HG03575 (cell line): ENCODE measurements around the gene CHRNB1.

Source experiments
- ATAC-seq: cut with Tn5 transposase; IDR thresholded peaks from one replicate; pipeline ENCODE4 v1.9.1; 2021; ENCODE audit not compliant: unreplicated experiment, insufficient number of reproducible peaks, low FRiP score; ENCODE audit errors: extremely low read depth

Gene CHRNB1

DNA sequence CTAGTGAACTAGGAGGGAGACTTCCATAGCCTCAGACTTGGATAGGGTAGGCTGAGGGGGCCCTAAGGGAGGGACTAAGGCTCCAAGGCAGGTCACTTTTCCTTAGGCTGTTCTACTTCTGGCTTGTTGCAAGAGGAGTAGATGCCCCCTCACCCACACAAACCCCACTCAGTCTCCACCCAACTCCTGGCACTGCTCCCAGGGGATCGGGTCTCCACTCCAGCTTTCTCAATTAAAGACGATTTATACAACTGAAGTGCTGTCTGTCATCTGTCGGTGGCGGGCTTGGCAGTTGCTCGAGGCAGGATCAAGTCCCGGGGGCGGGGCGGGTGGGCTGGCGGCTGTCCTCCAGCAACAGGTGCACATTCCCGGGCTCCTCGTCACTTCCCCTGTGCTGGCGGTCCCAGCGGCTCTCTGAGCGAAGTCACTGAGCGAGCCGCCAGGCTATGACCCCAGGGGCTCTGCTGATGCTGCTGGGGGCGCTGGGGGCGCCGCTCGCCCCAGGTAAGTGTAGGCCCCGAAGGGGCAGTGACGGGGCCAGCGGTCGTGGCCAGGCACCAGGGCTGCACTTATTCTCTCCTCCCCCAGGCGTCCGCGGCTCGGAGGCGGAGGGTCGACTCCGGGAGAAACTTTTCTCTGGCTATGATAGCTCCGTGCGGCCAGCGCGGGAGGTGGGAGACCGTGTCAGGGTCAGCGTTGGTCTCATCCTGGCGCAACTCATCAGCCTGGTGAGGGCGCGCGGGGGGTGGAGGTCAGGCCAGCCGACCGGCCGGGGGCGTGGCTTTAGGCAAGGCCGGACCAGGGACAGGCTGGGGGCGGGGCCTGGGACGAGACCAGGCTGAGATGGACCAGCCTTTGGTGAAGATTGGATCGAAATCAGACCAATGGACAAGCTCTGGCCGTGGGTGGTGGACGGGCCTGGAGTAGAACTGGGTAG, at the start of gene CHRNB1:
Gene CHRNB1, plus strand, starts transcription at position 380 of the 937 bp plus-strand sequence. Its CDS starts 67 bp downstream, at position 447.
- no peak for ATAC-seq

DNA sequence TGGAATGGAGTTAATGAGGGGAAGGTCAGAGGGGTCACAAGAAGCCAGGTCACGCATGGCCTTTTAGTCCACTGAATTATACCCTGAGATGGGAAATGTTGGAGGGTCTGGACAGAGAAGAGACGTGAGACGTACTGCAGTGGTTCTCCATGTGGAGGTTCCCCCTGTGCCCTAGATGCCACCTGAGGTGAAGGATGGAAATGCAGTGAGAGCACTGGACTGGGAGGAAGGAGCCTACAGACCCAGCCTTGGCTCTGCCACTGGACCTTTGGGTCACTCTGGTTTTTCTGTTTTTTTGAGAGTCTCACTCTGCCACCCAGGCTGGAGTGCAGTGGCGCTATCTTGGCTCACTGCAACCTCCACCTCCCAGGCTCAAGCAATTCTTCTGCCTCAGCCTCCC, 48.7 kb upstream of the CHRNB1 start:
- no peak for ATAC-seq

- no peak for ATAC-seq
Observed at GRCh38 chr17:7398612-7399011, 46.2 kb upstream of the CHRNB1 start.

GRCh38 chr17:7403043-7403726, 41.7 kb upstream of the CHRNB1 start:
- ATAC-seq: no peak

- peak; percentile 16 for ATAC-seq
Observed at GRCh38 chr17:7403727-7403976, 41.2 kb upstream of the CHRNB1 start.

DNA sequence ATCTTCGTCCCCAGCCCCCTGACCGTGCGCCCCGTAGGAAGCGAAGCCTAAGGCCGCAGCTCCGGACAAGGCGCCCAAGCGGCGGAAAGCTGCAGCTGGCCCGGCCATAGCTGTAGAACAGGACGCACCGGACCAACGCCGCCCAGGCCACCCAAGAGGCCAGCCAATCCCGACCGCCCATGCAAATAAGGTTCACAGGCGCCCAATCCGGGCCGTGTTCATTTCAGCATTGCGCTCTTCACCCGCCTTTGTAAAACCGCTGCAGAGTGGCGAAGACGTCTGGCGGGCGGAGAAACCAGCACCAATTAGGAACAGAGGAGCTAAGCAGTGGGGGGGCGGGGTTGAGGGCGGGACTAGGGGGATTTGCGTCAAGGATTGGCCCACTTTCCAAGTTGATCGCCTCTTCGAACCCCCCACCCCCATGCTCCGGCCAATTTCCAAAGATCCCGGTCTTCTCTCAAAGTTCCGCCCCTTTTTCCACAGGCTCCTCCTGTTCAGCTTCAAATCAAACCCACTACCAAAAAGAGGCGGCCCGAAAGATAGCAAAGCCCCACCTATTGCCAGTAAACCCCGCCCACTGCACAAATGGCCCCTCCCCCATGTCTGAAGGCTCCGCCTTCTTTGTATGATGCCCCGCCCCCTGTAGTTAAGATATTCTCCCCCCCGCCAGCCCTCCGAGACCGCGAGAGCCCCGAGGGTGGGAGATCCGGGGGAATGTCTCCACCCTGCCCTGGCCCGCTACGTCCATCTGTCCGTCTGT, 40.7 kb upstream of the CHRNB1 start, which contains the start of gene TMEM256:
Gene TMEM256, minus strand, starts transcription at position 121 of the 760 bp plus-strand sequence. Its CDS starts 13 bp downstream, at position 108.
- ATAC-seq: peak; percentile 79

DNA sequence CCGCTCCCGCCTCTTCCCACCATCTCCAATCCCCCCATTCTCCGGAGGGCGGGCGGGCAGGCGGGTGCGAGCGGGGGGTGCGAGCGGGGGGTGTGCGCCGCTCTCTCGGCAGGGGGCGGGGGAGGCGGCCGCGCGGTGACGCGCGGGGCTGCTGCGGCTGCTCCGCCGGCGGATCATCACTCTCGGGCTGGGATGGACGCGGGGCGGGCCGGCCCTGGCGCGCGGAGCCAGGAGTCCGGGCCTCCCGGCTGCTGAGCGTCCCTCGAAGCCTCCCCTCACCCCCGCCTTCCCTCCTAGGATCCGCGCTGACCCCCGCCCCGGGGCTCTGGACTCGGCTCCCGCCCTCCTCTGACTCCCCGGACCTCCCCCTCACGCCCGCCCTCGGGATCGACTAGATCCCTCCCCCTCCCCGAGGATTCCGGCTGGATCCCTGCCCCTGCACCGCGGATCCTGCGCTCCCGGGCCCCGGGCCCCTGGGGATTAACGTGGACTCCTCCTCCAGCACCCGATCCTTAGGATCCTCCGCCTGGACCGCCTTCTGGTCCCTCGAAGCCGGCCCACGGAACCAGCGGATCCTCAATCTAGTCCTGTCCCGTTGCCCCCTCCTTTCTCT, 40.0 kb upstream of the CHRNB1 start:
- ATAC-seq: no peak

GRCh38 chr17:7405350-7406234, 39.3 kb upstream of the CHRNB1 start:
- no peak for ATAC-seq

- ATAC-seq: no peak
Observed at GRCh38 chr17:7406235-7406825, 38.5 kb upstream of the CHRNB1 start.

DNA sequence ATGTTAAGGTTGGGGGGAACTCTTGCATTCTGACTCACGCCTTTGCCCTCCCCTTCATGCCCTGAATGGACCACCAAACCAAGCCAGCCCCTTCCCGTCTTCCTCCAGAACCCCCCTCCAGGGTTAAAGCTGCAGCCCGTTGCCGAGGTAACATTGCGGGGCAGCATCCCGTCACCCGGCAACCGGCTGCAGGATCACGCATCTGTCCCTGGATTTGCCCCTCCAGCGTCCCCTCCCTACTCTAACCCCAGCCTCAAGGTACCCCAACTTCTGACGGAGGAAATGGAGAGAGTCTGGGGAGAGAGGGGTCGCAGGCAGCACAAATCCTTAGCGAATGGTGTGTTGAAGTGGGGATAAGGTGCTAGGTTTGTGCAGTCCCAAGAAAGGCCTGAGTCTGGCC, 37.8 kb upstream of the CHRNB1 start:
- ATAC-seq: no peak

DNA sequence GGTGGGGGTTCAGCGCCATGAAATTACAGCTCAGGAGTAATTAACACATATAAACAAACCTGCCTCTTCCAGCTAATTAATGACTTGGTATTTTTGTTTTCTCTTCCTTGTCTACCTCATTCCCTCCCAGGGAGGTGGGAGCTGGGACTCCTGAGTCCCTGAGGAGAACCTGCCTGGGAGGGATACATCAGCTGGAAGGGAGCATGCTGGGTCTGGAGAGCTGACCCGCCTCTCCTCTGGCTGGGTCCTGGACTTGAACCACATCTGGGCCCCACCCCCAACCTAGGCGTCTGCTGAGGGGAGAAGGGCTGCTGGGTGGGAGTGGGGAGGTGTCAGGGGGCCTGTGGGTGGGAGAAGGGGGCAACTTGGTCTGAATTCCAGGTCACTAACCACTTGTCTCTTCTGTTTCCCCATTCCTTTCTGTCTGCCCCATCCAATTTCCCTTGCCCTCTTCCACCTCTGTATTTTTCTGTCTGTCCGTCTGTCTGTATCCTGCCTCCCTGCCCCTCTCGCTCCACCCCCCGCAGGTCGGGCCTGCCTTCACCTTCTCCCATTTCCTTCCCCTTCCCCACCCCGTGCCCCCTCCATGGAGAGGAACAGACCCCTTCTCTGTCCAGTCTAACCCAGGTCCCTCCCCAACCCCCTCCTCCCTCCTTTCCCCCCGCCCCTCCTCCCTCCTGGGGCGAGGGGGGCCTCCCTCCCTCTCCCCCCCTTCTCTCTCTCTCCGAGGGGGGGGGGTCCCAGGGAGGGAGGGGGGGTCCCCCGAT, 37.2 kb upstream of the CHRNB1 start, which contains the start of gene NLGN2:
Gene NLGN2, plus strand, starts transcription at position 361 of the 767 bp plus-strand sequence. CDS start 411 bp downstream, outside the sequence.
- no peak for ATAC-seq

DNA sequence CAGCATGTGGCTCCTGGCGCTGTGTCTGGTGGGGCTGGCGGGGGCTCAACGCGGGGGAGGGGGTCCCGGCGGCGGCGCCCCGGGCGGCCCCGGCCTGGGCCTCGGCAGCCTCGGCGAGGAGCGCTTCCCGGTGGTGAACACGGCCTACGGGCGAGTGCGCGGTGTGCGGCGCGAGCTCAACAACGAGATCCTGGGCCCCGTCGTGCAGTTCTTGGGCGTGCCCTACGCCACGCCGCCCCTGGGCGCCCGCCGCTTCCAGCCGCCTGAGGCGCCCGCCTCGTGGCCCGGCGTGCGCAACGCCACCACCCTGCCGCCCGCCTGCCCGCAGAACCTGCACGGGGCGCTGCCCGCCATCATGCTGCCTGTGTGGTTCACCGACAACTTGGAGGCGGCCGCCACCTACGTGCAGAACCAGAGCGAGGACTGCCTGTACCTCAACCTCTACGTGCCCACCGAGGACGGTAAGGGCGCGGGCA, 36.6 kb upstream of the CHRNB1 start:
- ATAC-seq: no peak

DNA sequence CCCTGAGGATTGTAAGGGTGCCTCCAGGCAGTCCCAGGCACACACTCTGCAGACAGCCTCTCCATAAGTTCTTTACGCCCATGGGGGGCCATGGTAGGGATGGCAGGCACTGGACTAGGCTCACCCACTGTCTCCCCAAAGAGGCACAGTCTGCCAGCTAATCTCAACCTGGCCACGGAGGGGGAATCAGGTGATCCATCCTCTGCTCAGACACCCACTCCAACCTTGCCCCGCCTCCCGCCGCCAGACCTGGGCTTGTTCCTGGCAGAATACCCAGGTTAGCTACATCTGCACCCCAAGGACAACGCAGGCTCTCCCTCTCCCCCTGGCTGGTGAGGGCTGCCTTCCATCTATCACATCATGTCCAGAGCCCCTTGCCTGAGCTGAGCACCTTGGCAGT, 36.0 kb upstream of the CHRNB1 start:
- ATAC-seq: no peak

DNA sequence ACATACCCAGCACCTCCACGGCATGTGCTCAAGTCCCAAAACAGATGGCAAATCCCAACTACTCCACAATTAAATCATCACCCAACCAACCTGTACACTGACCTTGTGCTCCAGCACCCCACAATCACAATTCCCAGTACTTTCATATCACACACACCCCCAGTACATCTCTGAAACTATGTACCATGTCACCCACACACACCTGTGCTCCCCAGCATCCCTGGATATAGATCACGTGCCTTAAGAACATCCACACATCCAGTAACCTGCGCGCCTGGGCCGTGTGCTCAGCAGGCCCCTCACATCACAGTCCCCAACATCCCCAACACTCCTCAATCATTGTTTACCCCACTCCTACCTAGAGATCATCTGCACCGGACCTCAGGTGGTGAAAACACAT, 35.1 kb upstream of the CHRNB1 start:
- no peak for ATAC-seq

GRCh38 chr17:7410634-7411426, 34.0 kb upstream of the CHRNB1 start:
- no peak for ATAC-seq

GRCh38 chr17:7411427-7411750, 33.5 kb upstream of the CHRNB1 start:
- no peak for ATAC-seq
